ENCODE results near the gene KRTAP3-1.
"Not testable (repeated sequence)": the region's sequence is repeated elsewhere in the genome, so short reads cannot be mapped to it uniquely, and the experiment has no call there.

The KRTAP3-1 gene

DNA sequence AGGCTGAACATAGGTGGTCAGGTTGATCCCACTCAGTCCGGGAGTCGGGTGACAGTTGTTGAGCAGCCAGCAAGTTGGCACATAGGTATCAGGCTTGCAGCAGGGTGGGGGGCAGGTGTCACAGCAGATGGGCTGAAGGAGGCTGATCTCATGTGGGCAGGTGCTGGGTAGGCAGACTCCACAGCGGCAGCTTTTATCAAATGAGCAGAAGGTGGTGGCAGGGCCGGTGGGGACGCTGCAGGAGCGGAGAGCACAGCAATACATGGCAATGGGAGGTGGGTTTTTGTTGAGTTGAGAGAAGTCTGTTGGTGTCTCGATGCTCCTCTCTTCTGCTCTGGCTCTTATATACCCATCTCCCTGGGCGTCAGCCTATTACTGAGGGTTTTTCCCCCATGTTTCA, at the start of gene KRTAP3-1:
Gene KRTAP3-1 (minus strand): TSS at position 318 of the 400 bp plus-strand sequence. CDS start 54 bp downstream, at position 264.
- H3K4me3 ChIP-seq (ENCODE audit: low read depth, low read length): no peak within 1 kb of the TSS
- TF ChIP-seq, protein P1, sequence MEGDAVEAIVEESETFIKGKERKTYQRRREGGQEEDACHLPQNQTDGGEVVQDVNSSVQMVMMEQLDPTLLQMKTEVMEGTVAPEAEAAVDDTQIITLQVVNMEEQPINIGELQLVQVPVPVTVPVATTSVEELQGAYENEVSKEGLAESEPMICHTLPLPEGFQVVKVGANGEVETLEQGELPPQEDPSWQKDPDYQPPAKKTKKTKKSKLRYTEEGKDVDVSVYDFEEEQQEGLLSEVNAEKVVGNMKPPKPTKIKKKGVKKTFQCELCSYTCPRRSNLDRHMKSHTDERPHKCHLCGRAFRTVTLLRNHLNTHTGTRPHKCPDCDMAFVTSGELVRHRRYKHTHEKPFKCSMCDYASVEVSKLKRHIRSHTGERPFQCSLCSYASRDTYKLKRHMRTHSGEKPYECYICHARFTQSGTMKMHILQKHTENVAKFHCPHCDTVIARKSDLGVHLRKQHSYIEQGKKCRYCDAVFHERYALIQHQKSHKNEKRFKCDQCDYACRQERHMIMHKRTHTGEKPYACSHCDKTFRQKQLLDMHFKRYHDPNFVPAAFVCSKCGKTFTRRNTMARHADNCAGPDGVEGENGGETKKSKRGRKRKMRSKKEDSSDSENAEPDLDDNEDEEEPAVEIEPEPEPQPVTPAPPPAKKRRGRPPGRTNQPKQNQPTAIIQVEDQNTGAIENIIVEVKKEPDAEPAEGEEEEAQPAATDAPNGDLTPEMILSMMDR (conservative IDR thresholded peaks at IDR 0.05; ENCODE audit: low read depth, low read length): no peak
- no peak for DNase-seq (ENCODE audit: low read depth)

DNA sequence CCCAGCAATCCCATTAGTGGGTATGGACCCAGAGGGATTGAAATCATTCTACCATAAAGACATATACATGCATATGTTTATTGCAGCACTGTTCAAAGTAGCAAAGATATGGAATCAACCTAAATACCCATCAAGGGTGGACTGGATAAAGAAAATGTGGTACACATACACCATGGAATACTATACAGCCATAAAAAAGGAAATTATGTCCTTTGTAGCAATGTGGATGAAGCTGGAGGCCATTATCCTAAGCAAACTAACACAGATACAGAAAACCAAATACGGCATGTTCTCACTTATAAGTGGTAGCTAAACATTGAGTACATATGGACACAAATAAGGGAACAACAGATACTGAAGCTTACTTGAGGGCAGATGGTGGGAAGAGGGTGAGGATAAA, 48.6 kb upstream of the KRTAP3-1 start:
- TF ChIP-seq, protein P1 (conservative IDR thresholded peaks at IDR 0.05; ENCODE audit: low read depth, low read length): no peak
- no peak for DNase-seq (ENCODE audit: low read depth)

DNA sequence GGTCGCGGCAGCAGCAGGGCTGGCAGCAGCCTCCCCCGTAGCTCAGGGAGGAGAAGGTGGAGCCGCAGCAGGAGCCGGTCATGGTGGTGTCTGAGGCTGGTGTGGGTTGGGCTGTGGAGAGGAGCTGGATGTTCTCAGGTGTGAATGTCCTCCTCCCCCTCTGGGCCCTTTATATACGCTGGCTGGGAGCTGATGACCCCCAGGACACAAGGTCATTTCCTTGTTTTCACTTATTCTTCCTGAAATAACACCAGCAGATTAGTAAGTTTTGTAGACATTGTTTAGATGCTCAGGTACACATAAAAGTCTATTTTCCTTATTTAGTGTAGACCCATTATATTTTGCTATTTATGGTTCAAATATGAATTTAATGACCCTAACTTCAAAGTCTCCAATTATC, 46.2 kb upstream of the KRTAP3-1 start, which contains the start of gene KRTAP2-2:
Gene KRTAP2-2 (minus strand): TSS at position 101 of the 400 bp plus-strand sequence. CDS start 19 bp downstream, at position 82.
- not testable (repeated sequence) for H3K4me3 ChIP-seq (ENCODE audit: low read depth, low read length); DNase-seq (ENCODE audit: low read depth)

More for the DNA sequence above, 48.6 kb upstream of the KRTAP3-1 start:
- H3K4me3 ChIP-seq (ENCODE audit: low read depth, low read length): no peak overlapping the region

DNA sequence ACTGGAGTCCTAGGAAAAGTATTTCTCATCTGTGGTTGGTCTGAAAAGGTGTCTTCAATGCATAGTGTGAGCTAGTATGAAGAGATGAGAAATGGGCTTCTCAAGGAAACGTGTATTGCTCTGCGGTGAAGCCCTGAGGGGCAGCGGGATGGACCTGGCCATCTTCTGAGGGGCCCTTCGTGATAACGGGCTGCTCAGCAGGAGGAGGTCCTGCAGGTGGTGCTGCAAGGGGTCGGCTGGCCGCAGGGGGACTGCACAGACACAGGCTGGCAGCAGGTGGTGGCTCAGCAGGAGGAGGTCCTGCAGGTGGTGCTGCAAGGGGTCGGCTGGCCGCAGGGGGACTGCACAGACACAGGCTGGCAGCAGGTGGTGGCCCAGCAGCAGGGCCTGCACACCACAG, 45.6 kb upstream of the KRTAP3-1 start:
- H3K4me3 ChIP-seq (ENCODE audit: low read depth, low read length); DNase-seq (ENCODE audit: low read depth): not testable (repeated sequence)

DNA sequence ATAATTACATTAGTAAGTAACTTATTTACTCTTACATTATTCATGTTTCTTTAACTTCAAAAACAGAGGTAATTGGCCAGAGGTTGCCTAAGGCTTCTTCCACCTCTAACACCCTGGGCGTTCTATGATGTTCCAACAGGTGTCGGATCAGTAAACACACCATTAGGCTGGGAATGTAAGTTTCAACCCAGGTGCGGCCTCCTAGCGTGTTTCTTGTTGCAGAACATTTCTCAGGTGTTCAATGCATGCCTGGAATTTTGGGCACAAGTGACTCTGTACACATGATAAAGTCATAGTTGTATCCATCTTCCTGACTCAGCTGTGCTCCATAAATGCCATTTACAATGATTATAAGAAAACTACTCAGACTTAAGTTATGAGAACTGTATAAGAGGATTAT, 45.1 kb upstream of the KRTAP3-1 start:
- DNase-seq (ENCODE audit: low read depth): no peak
- no peak overlapping the region for H3K4me3 ChIP-seq (ENCODE audit: low read depth, low read length)
- TF ChIP-seq, protein P1 (conservative IDR thresholded peaks at IDR 0.05; ENCODE audit: low read depth, low read length): no peak

DNA sequence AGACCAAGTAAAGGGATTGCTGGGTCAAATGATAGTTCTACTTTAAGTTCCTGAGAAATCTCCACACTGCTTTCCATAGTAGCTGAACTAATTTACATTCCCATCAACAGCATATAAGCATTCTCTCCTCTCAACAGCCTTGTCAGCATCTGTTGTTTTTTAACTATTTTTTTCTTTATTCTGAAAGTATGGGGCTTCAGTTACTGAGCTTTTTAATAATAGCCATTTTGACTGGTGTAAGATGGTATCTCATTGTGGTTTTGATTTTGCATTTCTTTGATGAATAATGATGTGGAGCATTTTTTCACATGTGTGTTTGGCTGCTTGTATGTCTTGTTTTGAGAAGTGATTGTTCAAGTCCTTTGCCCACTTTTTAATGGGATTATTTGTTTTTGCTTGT, 43.6 kb upstream of the KRTAP3-1 start:
- no peak for DNase-seq (ENCODE audit: low read depth)
- TF ChIP-seq, protein P1 (conservative IDR thresholded peaks at IDR 0.05; ENCODE audit: low read depth, low read length): no peak
- H3K4me3 ChIP-seq (ENCODE audit: low read depth, low read length): no peak overlapping the region

DNA sequence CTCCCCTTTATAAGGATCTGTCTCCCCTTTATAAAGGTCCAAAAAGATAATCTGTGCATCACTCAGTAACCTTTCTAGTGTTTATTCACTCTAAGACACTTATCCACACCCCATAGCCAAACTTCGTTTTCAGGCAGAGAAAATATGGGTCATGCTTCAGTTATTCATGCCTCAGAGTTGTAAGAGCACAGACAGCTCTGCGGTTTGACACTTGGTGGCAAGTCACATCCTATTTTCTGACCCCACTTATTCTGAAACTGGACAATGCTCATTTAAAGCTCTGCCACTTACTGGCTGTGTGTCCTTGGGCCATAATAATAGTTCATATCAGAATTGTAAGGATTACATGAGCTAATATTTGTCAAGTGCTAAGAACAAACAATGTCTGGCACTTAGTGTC, 40.2 kb upstream of the KRTAP3-1 start:
- TF ChIP-seq, protein P1 (conservative IDR thresholded peaks at IDR 0.05; ENCODE audit: low read depth, low read length): no peak
- H3K4me3 ChIP-seq (ENCODE audit: low read depth, low read length): no peak overlapping the region
- DNase-seq (ENCODE audit: low read depth): peak; percentile 69

DNA sequence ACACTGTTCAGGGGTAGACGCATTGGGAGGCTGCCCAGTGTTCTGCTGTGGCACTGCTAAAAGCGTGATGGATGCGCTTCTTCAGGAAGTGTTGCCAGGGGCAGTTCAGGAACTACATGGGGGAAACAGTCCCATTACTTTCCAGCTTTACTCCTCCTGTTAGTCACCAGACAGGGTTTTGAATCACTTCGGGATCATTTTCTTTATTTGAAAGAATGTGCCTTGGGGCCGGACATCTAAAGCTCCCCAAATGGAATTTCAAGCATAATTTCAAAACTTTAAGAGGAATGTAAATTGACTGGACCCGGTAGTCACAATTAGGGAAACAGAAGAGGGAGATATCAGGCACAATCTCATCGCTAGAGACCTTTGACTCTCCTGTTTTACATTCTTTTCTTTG, 39.5 kb upstream of the KRTAP3-1 start:
- DNase-seq (ENCODE audit: low read depth): peak; percentile 25
- TF ChIP-seq, protein P1 (conservative IDR thresholded peaks at IDR 0.05; ENCODE audit: low read depth, low read length): no peak
- H3K4me3 ChIP-seq (ENCODE audit: low read depth, low read length): no peak overlapping the region

DNA sequence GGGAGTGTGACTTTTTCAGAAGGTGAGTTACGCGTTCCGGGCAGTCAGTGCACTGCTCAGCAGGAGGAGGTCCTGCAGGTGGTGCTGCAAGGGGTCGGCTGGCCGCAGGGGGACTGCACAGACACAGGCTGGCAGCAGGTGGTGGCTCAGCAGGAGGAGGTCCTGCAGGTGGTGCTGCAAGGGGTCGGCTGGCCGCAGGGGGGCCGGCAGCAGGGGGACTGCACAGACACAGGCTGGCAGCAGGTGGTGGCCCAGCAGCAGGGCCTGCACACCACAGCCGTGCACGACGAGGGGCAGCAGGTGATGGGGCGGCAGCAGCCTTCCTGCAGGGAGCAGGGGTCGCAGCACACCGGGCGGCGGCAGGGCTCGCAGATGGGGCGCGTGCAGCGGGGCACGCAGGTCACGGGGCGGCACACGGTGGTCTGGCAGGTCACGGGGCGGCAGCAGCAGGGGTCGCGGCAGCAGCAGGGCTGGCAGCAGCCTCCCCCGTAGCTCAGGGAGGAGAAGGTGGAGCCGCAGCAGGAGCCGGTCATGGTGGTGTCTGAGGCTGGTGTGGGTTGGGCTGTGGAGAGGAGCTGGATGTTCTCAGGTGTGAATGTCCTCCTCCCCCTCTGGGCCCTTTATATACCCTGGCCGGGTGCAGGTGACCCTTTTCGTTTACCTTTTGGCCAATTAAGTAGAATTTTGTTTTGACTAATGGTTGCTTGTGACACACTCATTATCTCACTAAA, 38.0 kb upstream of the KRTAP3-1 start, which contains the start of gene KRTAP2-1:
Gene KRTAP2-1 (minus strand): TSS at position 582 of the 731 bp plus-strand sequence. CDS start 49 bp downstream, at position 533.
- not testable (repeated sequence) for H3K4me3 ChIP-seq (ENCODE audit: low read depth, low read length); DNase-seq (ENCODE audit: low read depth)

All from choroid plexus epithelial cell (primary cell).